Gastroesophageal sphincter (tissue), 3 donors: ENCODE measurements around the gene APPL2.

Experiments
- POLR2AphosphoS5 ChIP-seq: sonication (generic); formaldehyde crosslinking; IDR thresholded peaks from one replicate; pipeline ENCODE4 v1.6.1; 2017; ENCODE audit warnings: antibody characterized with exemption
- TF ChIP-seq, protein P1 (sequence below), 4 experiments: fragments of 200-600 bp in 2 of 4; fragments of 450-650 bp in 2 of 4; sonication (generic) in 1 of 4; IDR thresholded peaks; one replicate each; pipeline ENCODE4 v1.5.1; 2017 to 2019; ENCODE audit warnings: antibody characterized with exemption in 4 of 4, mild to moderate bottlenecking in 2 of 4, moderate library complexity in 2 of 4

DNA sequence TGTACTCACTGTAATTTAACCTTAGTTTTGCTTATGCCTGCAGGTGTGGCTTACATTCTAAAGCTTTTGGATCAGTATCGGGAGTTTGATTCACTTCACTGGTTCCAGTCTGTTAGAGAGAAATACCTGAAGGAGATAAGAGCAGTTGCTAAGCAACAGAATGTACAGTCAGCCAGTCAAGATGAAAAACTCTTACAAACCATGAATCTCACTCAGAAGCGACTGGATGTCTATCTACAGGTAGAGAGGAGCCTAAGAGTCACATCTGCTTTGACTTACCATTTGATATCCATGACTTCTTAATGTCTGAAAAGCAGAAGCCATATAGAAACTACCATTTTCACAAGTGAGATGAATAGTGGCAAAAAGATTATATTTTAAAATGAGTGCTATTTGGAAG lies 71.9 kb downstream of the APPL2 start:
- TF ChIP-seq POLR2AphosphoS5, result no peak
- TF ChIP-seq, protein P1, sequence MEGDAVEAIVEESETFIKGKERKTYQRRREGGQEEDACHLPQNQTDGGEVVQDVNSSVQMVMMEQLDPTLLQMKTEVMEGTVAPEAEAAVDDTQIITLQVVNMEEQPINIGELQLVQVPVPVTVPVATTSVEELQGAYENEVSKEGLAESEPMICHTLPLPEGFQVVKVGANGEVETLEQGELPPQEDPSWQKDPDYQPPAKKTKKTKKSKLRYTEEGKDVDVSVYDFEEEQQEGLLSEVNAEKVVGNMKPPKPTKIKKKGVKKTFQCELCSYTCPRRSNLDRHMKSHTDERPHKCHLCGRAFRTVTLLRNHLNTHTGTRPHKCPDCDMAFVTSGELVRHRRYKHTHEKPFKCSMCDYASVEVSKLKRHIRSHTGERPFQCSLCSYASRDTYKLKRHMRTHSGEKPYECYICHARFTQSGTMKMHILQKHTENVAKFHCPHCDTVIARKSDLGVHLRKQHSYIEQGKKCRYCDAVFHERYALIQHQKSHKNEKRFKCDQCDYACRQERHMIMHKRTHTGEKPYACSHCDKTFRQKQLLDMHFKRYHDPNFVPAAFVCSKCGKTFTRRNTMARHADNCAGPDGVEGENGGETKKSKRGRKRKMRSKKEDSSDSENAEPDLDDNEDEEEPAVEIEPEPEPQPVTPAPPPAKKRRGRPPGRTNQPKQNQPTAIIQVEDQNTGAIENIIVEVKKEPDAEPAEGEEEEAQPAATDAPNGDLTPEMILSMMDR (IDR thresholded peaks at IDR 0.05), result no peak
